Measurements from ENCODE around the gene SHPK.

Gene SHPK

DNA sequence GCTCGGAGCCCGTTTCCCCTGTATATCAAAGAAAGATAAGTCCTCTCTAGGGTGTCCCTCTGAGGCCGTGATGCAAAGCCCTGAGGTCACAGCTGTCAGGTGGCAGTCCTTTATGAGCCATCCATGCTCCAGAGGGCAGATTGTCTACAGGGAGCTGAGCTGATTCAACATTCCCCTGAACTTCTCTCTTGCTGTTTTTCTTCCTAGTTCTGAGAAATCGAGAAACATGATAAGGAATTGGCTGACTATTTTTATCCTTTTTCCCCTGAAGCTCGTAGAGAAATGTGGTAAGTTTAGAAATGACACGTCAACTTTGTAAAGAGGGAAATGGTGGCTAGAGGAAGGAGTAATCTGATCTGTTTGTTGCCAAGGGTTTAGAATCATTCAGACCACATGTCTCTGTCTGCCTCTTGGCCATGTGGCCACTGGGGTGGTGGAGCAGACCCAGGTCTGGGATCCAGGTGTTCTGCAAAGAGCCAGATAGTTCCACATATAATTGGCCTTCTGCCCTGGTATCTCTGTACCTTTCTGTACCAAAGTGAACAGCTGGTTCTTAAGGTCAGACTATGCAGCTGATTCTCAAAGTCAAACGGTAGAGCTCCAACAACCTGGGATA, 4.0 kb upstream of the SHPK start:
- H3K9ac ChIP-seq (ENCODE audit: low read length): no peak overlapping the region
- H3K27ac ChIP-seq (ENCODE audit: low read depth, low read length): no peak overlapping the region
- H3K4me2 ChIP-seq (ENCODE audit: low read depth, low read length, poor library complexity, severe bottlenecking): no peak overlapping the region

DNA sequence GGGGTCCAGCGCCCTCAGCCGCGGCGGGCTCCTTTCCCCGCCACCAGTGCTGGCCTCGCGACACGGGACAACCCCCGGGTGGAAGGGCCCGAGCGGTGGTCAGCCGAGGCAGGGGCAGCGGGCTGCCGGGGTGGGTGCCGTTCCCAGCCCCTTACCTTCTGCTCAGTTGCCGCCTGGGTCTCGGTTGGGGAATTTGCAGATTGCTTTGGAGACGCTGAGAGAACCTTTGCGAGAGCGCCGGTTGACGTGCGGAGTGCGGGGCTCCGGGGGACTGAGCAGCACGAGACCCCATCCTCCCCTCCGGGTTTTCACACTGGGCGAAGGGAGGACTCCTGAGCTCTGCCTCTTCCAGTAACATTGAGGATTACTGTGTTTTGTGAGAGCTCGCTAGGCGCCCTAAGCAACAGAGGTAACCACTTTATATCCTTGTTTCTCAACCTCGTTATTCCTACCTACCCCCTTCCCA, 891 bp upstream of the SHPK start:
- peak overlapping the region; percentile 86 for H3K4me3 ChIP-seq (ENCODE audit: insufficient read depth, low read length, poor library complexity, severe bottlenecking)
- 0 out of 2 replicates have a peak, but pooled peaks cover 4% of the 10 kb centered on the region for H3F3A ChIP-seq (ENCODE audit: insufficient read depth)
- no peaks in the 10 kb centered on the region for H4K20me1 ChIP-seq (ENCODE audit: low read depth, low read length)
- H3K27me3 ChIP-seq (ENCODE audit: low read length): no peaks in the 10 kb centered on the region
- H2AFZ ChIP-seq (ENCODE audit: low read depth, low read length, severe bottlenecking): peak overlapping the region; percentile 86
- no peaks in the 10 kb centered on the region for H3K9me2 ChIP-seq (replicated peaks; ENCODE audit: insufficient read depth, low read length)
- H3K79me2 ChIP-seq (ENCODE audit: insufficient read depth, low read length): peaks cover 14% of the 10 kb centered on the region; the same call in 1 of the 2 replicates
- no peaks in the 10 kb centered on the region for H3K9me3 ChIP-seq (ENCODE audit: insufficient read depth, low read length)
- no peak for TF ChIP-seq EZH2phosphoT487 (conservative IDR thresholded peaks at IDR 0.05; ENCODE audit: low read length)
- TF ChIP-seq, protein P1, sequence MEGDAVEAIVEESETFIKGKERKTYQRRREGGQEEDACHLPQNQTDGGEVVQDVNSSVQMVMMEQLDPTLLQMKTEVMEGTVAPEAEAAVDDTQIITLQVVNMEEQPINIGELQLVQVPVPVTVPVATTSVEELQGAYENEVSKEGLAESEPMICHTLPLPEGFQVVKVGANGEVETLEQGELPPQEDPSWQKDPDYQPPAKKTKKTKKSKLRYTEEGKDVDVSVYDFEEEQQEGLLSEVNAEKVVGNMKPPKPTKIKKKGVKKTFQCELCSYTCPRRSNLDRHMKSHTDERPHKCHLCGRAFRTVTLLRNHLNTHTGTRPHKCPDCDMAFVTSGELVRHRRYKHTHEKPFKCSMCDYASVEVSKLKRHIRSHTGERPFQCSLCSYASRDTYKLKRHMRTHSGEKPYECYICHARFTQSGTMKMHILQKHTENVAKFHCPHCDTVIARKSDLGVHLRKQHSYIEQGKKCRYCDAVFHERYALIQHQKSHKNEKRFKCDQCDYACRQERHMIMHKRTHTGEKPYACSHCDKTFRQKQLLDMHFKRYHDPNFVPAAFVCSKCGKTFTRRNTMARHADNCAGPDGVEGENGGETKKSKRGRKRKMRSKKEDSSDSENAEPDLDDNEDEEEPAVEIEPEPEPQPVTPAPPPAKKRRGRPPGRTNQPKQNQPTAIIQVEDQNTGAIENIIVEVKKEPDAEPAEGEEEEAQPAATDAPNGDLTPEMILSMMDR (IDR thresholded peaks at IDR 0.05; ENCODE audit: insufficient read depth, low read length, poor library complexity, severe bottlenecking): no peak
- H3K27ac ChIP-seq (ENCODE audit: low read depth, low read length): no peak overlapping the region
- H3K4me2 ChIP-seq (ENCODE audit: low read depth, low read length, poor library complexity, severe bottlenecking): peak overlapping the region; percentile 70
- no peaks in the 10 kb centered on the region for H3K36me3 ChIP-seq (ENCODE audit: low read length)
- H3K9ac ChIP-seq (ENCODE audit: low read length): peak overlapping the region; percentile 81

More for the DNA sequence above, 4.0 kb upstream of the SHPK start:
- no peak overlapping the region for H3K4me3 ChIP-seq (ENCODE audit: insufficient read depth, low read length, poor library complexity, severe bottlenecking)
- no peaks in the 10 kb centered on the region for H4K20me1 ChIP-seq (ENCODE audit: low read depth, low read length)
- H3K9me3 ChIP-seq (ENCODE audit: insufficient read depth, low read length): no peaks in the 10 kb centered on the region
- H3F3A ChIP-seq (ENCODE audit: insufficient read depth): 0 out of 2 replicates have a peak, but pooled peaks cover 4% of the 10 kb centered on the region
- no peak overlapping the region for H2AFZ ChIP-seq (ENCODE audit: low read depth, low read length, severe bottlenecking)
- H3K9me2 ChIP-seq (replicated peaks; ENCODE audit: insufficient read depth, low read length): no peaks in the 10 kb centered on the region
- no peak for TF ChIP-seq EZH2phosphoT487 (conservative IDR thresholded peaks at IDR 0.05; ENCODE audit: low read length)
- TF ChIP-seq, protein P1 (IDR thresholded peaks at IDR 0.05; ENCODE audit: insufficient read depth, low read length, poor library complexity, severe bottlenecking): no peak
- H3K36me3 ChIP-seq (ENCODE audit: low read length): no peaks in the 10 kb centered on the region
- H3K27me3 ChIP-seq (ENCODE audit: low read length): no peaks in the 10 kb centered on the region
- peaks cover 5% of the 10 kb centered on the region; the same call in 1 of the 2 replicates for H3K79me2 ChIP-seq (ENCODE audit: insufficient read depth, low read length)

DNA sequence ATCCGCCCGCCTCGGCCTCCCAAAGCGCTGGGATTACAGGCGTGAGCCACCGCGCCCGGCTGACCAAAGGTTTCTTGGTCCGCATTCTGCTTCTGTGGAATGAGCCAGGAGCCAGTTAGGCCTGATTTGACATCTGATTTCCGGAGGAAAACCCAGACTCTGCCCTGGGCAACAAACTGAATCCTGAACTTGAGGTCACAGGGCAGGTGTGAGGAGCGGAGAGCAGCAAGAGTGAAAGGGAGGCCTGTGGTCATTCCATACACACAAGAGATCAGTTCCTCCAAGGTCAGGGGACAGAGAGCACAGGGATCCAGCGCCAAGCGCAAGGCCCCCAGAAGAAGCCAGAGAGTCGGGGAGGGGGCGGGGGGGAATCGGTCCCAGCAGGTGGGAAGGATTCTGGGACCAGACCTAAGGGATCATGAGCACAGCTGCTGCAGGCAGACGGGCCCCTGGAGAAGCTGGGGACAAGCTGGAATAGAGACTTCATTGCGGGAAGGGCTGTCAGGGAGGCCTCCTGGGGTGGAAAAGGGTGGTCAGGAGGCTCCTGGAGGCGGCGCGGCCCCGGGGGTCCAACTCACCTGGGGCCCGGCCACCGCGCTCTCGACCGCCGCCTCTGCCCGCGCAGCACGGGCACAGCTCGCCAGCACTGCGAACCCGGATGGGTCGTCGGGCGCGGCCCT, 436 bp downstream of the SHPK start:
- Histone ChIP-seq H3K27me3 (ENCODE audit: low read length) (no peaks in the 10 kb centered on the region), H3K9me2 (replicated peaks; ENCODE audit: insufficient read depth, low read length) (no peaks in the 10 kb centered on the region), H3K36me3 (ENCODE audit: low read length) (no peaks in the 10 kb centered on the region), H3K79me2 (ENCODE audit: insufficient read depth, low read length) (peaks cover 14% of the 10 kb centered on the region; the same call in 1 of the 2 replicates), H3K4me3 (ENCODE audit: insufficient read depth, low read length, poor library complexity, severe bottlenecking) (peak overlapping the region; percentile 86), H3K27ac (ENCODE audit: low read depth, low read length) (peak overlapping the region; percentile 85; the same call in 1 of the 2 replicates), H3K9me3 (ENCODE audit: insufficient read depth, low read length) (no peaks in the 10 kb centered on the region), H4K20me1 (ENCODE audit: low read depth, low read length) (no peaks in the 10 kb centered on the region), H3K9ac (ENCODE audit: low read length) (peak overlapping the region; percentile 81), H3K4me2 (ENCODE audit: low read depth, low read length, poor library complexity, severe bottlenecking) (peak overlapping the region; percentile 65), H3F3A (ENCODE audit: insufficient read depth) (0 out of 2 replicates have a peak, but pooled peaks cover 4% of the 10 kb centered on the region), H2AFZ (ENCODE audit: low read depth, low read length, severe bottlenecking) (peak overlapping the region; percentile 62)
- no peak for TF ChIP-seq EZH2phosphoT487 (conservative IDR thresholded peaks at IDR 0.05; ENCODE audit: low read length)
- TF ChIP-seq, protein P1 (IDR thresholded peaks at IDR 0.05; ENCODE audit: insufficient read depth, low read length, poor library complexity, severe bottlenecking): no peak

Measured in SU-DHL-6 (cell line).